GM10248 (cell line): ENCODE data around the gene BEND7.
"Not testable (repeated sequence)": the region's sequence is repeated elsewhere in the genome, so short reads cannot be mapped to it uniquely, and the experiment has no call there.

Source experiments
- CTCF ChIA-PET: fragments of 300-600 bp; sonication (Branson Sonifier 250); formaldehyde crosslinking; extraction: SDS; loops from one replicate; lab custom pipeline; 2021; ENCODE audit warnings: antibody characterized with exemption; lab: Yijun Ruan, JAX
- POLR2A ChIA-PET: fragments of 350-650 bp; sonication (Branson Sonifier 250); formaldehyde crosslinking; extraction: SDS; loops from one replicate; lab custom pipeline; 2020; ENCODE audit warnings: antibody characterized with exemption; lab: Yijun Ruan, JAX
- DNase-seq: peaks from one replicate; pipeline ENCODE4 v3.0.0; 2012; ENCODE audit errors: extremely low spot score
- CTCF ChIP-seq: IDR thresholded peaks from 2 replicates; pipeline ENCODE4 v1.5.1; 2012; ENCODE audit warnings: mild to moderate bottlenecking, low read depth; ENCODE audit errors: extremely low read depth, missing control alignments, control extremely low read depth

The BEND7 gene

GRCh38 chr10:13414137-13414536 is 114.7 kb downstream of the BEND7 start:
- ChIA-PET CTCF (interaction anchor here (0.8 to 1.5 kb wide), 3 partner anchors 10 to 123 kb away, joined by 3 to 4 read pairs (median 3); no protein-coding TSS in a partner anchor), POLR2A (interaction anchor here (0.6 kb wide), 1 partner anchor 772 kb away, joined by 3 read pairs; no protein-coding TSS in a partner anchor)
- TF ChIP-seq CTCF = no peak
- DNase-seq = no peak

DNA sequence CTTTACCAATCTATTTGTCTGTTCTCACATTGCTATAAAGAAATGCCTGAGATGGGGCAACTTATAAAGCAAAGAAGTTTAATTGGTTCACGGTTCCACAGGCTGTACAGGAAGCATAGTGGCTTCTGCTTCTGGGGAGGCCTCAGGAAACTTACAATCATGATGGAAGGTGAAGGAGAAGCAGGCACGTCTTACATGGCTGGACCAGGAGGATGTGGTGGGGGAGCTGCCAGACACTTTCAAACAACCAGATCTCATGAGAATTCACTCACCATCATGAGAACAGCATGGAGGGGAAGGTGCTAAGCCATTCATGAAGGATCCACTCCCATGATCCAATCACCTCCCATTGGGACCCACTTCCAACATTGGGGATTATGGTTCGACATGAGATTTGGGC is 115.9 kb downstream of the BEND7 start:
- POLR2A ChIA-PET = no interaction called here
- CTCF ChIA-PET = no interaction called here
- DNase-seq = no peak
- no peak for TF ChIP-seq CTCF

- POLR2A ChIA-PET = no interaction called here
- no peak for DNase-seq
- no peak for TF ChIP-seq CTCF
- CTCF ChIA-PET = interaction anchor here (0.9 to 1.2 kb wide), 3 partner anchors 10 to 33 kb away, joined by 3 to 4 read pairs (median 3); no protein-coding TSS in a partner anchor
These were observed 124.0 kb downstream of the BEND7 start for GRCh38 chr10:13404791-13405190.

GRCh38 chr10:13404305-13404759 is 124.5 kb downstream of the BEND7 start:
- no peak for DNase-seq
- ChIA-PET POLR2A (no interaction called here), CTCF (interaction anchor here (1.2 kb wide), 2 partner anchors 10 to 32 kb away, joined by 3 to 4 read pairs; no protein-coding TSS in a partner anchor)
- no peak for TF ChIP-seq CTCF

DNA sequence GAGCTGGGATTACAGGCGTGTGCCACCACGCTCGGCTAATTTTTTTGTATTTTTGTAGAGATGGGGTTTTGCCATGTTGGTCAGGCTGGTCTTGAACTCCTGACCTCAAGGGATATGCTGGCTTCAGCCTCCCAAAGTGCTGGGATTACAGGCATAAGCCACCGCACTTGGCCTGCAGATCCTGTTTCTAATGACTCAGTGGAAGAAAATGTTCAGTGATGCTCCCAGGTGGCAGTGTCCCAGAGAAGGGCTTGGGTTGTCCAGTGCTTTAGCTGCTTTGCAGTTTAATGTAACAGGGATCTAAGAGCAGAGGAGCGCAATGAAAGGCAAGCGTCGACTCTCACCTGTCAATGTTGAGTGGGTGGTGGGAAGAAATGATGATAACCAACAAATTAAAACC is 125.4 kb downstream of the BEND7 start:
- CTCF ChIA-PET = interaction anchor here (1.2 kb wide), 2 partner anchors 11 to 31 kb away, joined by 3 to 4 read pairs; no protein-coding TSS in a partner anchor
- POLR2A ChIA-PET, DNase-seq: not testable (repeated sequence)

DNA sequence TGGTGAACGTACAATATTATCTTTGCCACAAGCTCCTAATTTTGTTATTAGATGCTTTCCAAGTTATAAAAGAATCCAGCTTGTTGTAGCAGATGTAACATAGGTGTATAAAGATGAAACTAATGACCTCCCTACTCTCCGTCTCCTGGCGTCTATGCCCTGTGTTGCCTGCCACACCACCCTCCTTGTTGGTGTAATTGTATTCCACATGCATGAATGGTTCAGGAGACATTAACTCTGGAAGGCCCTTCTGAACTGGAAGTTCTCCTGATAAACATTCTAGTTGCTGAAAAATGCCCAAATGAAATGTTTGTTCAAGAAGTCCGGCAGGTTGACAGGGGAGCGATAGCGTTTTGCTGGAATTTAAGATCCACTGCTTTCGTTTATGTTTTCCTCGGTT is 126.8 kb downstream of the BEND7 start:
- POLR2A ChIA-PET = no interaction called here
- TF ChIP-seq CTCF = no peak
- CTCF ChIA-PET = no interaction called here
- no peak for DNase-seq

- CTCF ChIA-PET = no interaction called here
- DNase-seq = no peak
These were observed 127.7 kb downstream of the BEND7 start for GRCh38 chr10:13401142-13401541.

More at GRCh38 chr10:13401142-13401541, 127.7 kb downstream of the BEND7 start:
- no peak for TF ChIP-seq CTCF
- POLR2A ChIA-PET = no interaction called here
